Body of pancreas (tissue), 4 donors: ENCODE measurements around the gene ZBTB14.

Experiments used
- CTCF ChIP-seq, 7 experiments: fragments of 450-650 bp in 4 of 7; fragments of 200-600 bp in 3 of 7; sonication (generic) in 3 of 7; IDR thresholded peaks; one replicate each; pipeline ENCODE4 v1.5.1; 2016 to 2019; ENCODE audit warnings: antibody characterized with exemption in 7 of 7
- POLR2A ChIP-seq, 3 donors: fragments of 450-650 bp; IDR thresholded peaks; one replicate each; pipeline ENCODE4 v1.6.1; 2016; ENCODE audit warnings: antibody characterized with exemption in 3 of 3, mild to moderate bottlenecking in 2 of 3

- TF ChIP-seq POLR2A (IDR thresholded peaks at IDR 0.05) (no peak), CTCF (IDR thresholded peaks at IDR 0.05) (no peak)
Observed at GRCh38 chr18:5287854-5288253, 7.7 kb downstream of the ZBTB14 start.
